ENCODE results near the gene KCMF1. TPM values are rescaled to one million over a fixed set of nuclear protein-coding genes. Genes with fewer than 3 reads are reported as not detected.

KCMF1 gene
- polyA plus RNA-seq, 1 experiment: 121 TPM

GRCh38 chr2:84986018-84986417, 15.1 kb downstream of the KCMF1 start:
- no peak for DNase-seq (ENCODE audit: low read depth, low spot score)
- no peaks in the 10 kb centered on the region; the same call in 1 of the 2 replicates for H3K9me3 ChIP-seq (ENCODE audit: control insufficient read depth, insufficient read depth, low read length)
- no peak overlapping the region for H3K4me3 ChIP-seq (ENCODE audit: low read depth, low read length)
- no peak overlapping the region for H3K27ac ChIP-seq (ENCODE audit: low read depth, low read length)
- no peaks in the 10 kb centered on the region for H3K27me3 ChIP-seq (ENCODE audit: control insufficient read depth, insufficient read depth, low read length)
- ChIA-PET CTCF (no interaction called here), POLR2A (interaction anchor here (0.7 kb wide), 1 partner anchor 32 kb away, joined by 5 read pairs; no protein-coding TSS in a partner anchor)
- TF ChIP-seq CTCF (IDR thresholded peaks at IDR 0.05; ENCODE audit: low read depth, low read length): no peak

DNA sequence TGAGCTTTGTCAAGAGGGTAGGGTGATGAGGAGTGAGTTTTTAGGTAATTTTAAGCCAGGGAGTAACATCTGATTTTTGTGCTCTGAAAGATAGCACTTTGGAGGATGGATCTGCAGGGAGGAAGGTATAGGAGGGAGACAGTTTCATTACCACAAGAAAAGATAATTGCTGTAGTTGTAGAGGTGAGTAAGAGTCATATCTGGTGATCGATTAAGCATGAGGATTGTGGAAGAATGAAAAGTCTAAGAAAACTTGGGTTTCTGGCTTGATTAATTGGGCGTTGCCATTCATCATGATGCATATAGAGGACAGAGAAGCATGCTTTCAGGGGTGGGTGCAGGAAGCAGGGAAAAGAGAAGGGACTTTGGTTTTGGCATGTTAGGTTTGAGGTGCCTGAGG, 18.5 kb downstream of the KCMF1 start:
- H3K27ac ChIP-seq (ENCODE audit: low read depth, low read length): no peak overlapping the region
- H3K4me3 ChIP-seq (ENCODE audit: low read depth, low read length): no peak overlapping the region
- POLR2A ChIA-PET: no interaction called here
- TF ChIP-seq CTCF (IDR thresholded peaks at IDR 0.05; ENCODE audit: low read depth, low read length): no peak
- no peaks in the 10 kb centered on the region; the same call in 1 of the 2 replicates for H3K9me3 ChIP-seq (ENCODE audit: control insufficient read depth, insufficient read depth, low read length)
- no peaks in the 10 kb centered on the region for H3K27me3 ChIP-seq (ENCODE audit: control insufficient read depth, insufficient read depth, low read length)
- no peak for DNase-seq (ENCODE audit: low read depth, low spot score)
- CTCF ChIA-PET: no interaction called here

DNA sequence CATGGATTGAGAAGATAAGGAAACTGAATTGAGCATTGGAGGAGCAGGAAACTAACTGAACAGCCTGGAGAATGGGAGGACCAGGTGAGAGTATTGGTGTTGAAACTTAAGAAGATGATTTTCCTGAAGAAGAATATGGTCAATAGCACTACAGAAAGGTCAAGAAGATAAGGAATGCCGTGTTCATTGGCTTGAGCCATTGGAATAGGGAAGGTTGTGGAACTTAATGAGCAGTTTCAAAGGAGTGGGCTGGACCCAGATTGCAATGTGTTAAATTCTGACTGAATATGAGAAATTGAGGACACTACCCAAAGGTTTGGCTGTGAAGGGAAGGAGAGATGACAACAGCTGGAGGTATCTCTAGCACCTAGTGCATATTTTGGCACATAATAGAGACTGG, 19.0 kb downstream of the KCMF1 start:
- H3K27ac ChIP-seq (ENCODE audit: low read depth, low read length): no peak overlapping the region
- ChIA-PET POLR2A (no interaction called here), CTCF (no interaction called here)

GRCh38 chr2:84991404-84992160, 20.6 kb downstream of the KCMF1 start:
- peak overlapping the region; percentile 75 for H3K27ac ChIP-seq (ENCODE audit: low read depth, low read length)
- no peaks in the 10 kb centered on the region for H3K27me3 ChIP-seq (ENCODE audit: control insufficient read depth, insufficient read depth, low read length)
- no peak overlapping the region for H3K4me3 ChIP-seq (ENCODE audit: low read depth, low read length)
- ChIA-PET CTCF (no interaction called here), POLR2A (interaction anchor here (0.8 to 1.0 kb wide), 3 partner anchors 16 to 32 kb away, joined by 3 to 9 read pairs (median 4); no protein-coding TSS in a partner anchor)
- no peaks in the 10 kb centered on the region for H3K9me3 ChIP-seq (ENCODE audit: control insufficient read depth, insufficient read depth, low read length)
- no peak for TF ChIP-seq CTCF (IDR thresholded peaks at IDR 0.05; ENCODE audit: low read depth, low read length)
- peak; percentile 83 for DNase-seq (ENCODE audit: low read depth, low spot score)

More for the DNA sequence above, 19.0 kb downstream of the KCMF1 start:
- Histone ChIP-seq H3K9me3 (ENCODE audit: control insufficient read depth, insufficient read depth, low read length) (no peaks in the 10 kb centered on the region; the same call in 1 of the 2 replicates), H3K4me3 (ENCODE audit: low read depth, low read length) (no peak overlapping the region), H3K27me3 (ENCODE audit: control insufficient read depth, insufficient read depth, low read length) (no peaks in the 10 kb centered on the region)
- DNase-seq (ENCODE audit: low read depth, low spot score): no peak
- TF ChIP-seq CTCF (IDR thresholded peaks at IDR 0.05; ENCODE audit: low read depth, low read length): no peak

DNA sequence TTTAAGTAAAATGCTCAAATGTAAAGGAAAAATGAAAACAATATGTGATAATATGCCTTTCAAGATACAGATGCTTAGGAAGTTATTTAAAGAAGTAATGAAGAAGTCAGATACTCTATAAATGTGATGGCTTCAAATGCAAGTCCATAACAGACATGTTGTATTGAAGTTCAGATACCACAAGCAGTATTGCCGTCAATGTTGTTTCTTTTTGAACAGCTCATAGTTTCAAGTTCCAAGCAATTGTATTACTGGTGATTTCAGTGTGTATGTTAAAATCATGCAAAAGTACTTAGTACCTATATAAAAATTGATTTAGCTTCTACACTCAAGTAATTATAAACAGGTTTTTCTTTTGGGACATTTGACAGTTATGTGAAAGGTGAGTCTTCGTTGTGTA, 24.9 kb downstream of the KCMF1 start:
- no peak overlapping the region for H3K4me3 ChIP-seq (ENCODE audit: low read depth, low read length)
- TF ChIP-seq CTCF (IDR thresholded peaks at IDR 0.05; ENCODE audit: low read depth, low read length): no peak
- no peaks in the 10 kb centered on the region for H3K9me3 ChIP-seq (ENCODE audit: control insufficient read depth, insufficient read depth, low read length)
- ChIA-PET CTCF (no interaction called here), POLR2A (no interaction called here)
- DNase-seq (ENCODE audit: low read depth, low spot score): no peak
- no peaks in the 10 kb centered on the region for H3K27me3 ChIP-seq (ENCODE audit: control insufficient read depth, insufficient read depth, low read length)
- no peak overlapping the region for H3K27ac ChIP-seq (ENCODE audit: low read depth, low read length)

Data from AG04450 (cell line).